Calu3 (cell line): ENCODE measurements around the gene CFAP92. TPM values are rescaled to one million over a fixed set of nuclear protein-coding genes. Genes with fewer than 3 reads are reported as not detected.

Experiments used
- BruUV-seq: library from RNA; stranded (reverse); fragments of 400-500 nt; replicated peaks from 2 replicates; lab custom pipeline; 2021; lab: Mats Ljungman, UMichigan
- CTCF ChIA-PET: fragments of 300-600 bp; sonication (Branson Sonifier 250); formaldehyde crosslinking; loops from one replicate; lab custom pipeline; 2022; ENCODE audit warnings: antibody characterized with exemption; lab: Charles Lee
- DNase-seq: peaks from one replicate; pipeline ENCODE4 v3.0.0; 2022
- H3K27ac Mint-ChIP-seq: one replicate; pipeline ENCODE4 v1.8.0; 2022; ENCODE audit warnings: mixed read lengths; ENCODE audit not compliant: unreplicated experiment
- H3K27me3 Mint-ChIP-seq: one replicate; pipeline ENCODE4 v1.8.0; 2022; ENCODE audit warnings: mixed read lengths; ENCODE audit not compliant: unreplicated experiment
- H3K36me3 Mint-ChIP-seq: one replicate; pipeline ENCODE4 v1.8.0; 2022; ENCODE audit warnings: mild to moderate bottlenecking, moderate library complexity, mixed read lengths; ENCODE audit not compliant: insufficient read depth, unreplicated experiment
- H3K4me1 Mint-ChIP-seq: one replicate; pipeline ENCODE4 v1.8.0; 2022; ENCODE audit warnings: mild to moderate bottlenecking, low read depth, mixed read lengths; ENCODE audit not compliant: unreplicated experiment
- H3K4me3 Mint-ChIP-seq: one replicate; pipeline ENCODE4 v1.8.0; 2022; ENCODE audit warnings: mild to moderate bottlenecking, low read depth, moderate library complexity, mixed read lengths; ENCODE audit not compliant: unreplicated experiment
- H3K9me3 Mint-ChIP-seq: one replicate; pipeline ENCODE4 v1.8.0; 2022; ENCODE audit warnings: low read depth, mixed read lengths; ENCODE audit not compliant: unreplicated experiment
- intact Hi-C: fragments of 100-400 bp; cut with micrococcal nuclease; formaldehyde crosslinking; loops from one replicate; pipeline ENCODE4 v1.10.0; 2022; ENCODE audit not compliant: unreplicated experiment
- total RNA-seq: library from RNA; stranded (reverse); gene quantifications from 2 replicates; pipeline ENCODE4 v1.2.3, GENCODE V29; 2022
- TF ChIP-seq, protein P1 (sequence below): fragments of 200-600 bp; IDR thresholded peaks from one replicate; pipeline ENCODE4 v1.8.0; 2022; ENCODE audit warnings: antibody characterized with exemption; ENCODE audit not compliant: unreplicated experiment

CFAP92 gene
- total RNA-seq, 1 experiment from 2014 or later, result 0.92 TPM

- Mint-ChIP-seq H3K4me1 (no peaks in the 10 kb centered on the region), H3K9me3 (peaks cover 26% of the 10 kb centered on the region), H3K4me3 (no peak overlapping the region), H3K36me3 (peaks cover 7% of the 10 kb centered on the region), H3K27ac (no peak overlapping the region), H3K27me3 (no peaks in the 10 kb centered on the region)
- intact Hi-C loops, result no loop called here
- DNase-seq, result no peak
- TF ChIP-seq, protein P1, sequence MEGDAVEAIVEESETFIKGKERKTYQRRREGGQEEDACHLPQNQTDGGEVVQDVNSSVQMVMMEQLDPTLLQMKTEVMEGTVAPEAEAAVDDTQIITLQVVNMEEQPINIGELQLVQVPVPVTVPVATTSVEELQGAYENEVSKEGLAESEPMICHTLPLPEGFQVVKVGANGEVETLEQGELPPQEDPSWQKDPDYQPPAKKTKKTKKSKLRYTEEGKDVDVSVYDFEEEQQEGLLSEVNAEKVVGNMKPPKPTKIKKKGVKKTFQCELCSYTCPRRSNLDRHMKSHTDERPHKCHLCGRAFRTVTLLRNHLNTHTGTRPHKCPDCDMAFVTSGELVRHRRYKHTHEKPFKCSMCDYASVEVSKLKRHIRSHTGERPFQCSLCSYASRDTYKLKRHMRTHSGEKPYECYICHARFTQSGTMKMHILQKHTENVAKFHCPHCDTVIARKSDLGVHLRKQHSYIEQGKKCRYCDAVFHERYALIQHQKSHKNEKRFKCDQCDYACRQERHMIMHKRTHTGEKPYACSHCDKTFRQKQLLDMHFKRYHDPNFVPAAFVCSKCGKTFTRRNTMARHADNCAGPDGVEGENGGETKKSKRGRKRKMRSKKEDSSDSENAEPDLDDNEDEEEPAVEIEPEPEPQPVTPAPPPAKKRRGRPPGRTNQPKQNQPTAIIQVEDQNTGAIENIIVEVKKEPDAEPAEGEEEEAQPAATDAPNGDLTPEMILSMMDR, result no peak
- CTCF ChIA-PET, result no interaction called here
- BruUV-seq, result no TSS peak
These were observed 132.4 kb downstream of the CFAP92 start for GRCh38 chr3:128861491-128861890.

Other genes with a start within 250 kb of the CFAP92 start
- 112 and 124 TPM in 2 replicates for gene ACAD9, start 114.5 kb downstream of the CFAP92 start, total RNA-seq
- gene EFCC1, start 7.2 kb upstream of the CFAP92 start, total RNA-seq, result 0.15 TPM in 1 of 2 replicates, not detected in the other
- not detected in 2 replicates for gene GP9, start 66.7 kb upstream of the CFAP92 start, total RNA-seq
- 21.2 and 27.4 TPM in 2 replicates for gene RAB43, start 127.7 kb upstream of the CFAP92 start, total RNA-seq
- gene ISY1, start 167.0 kb upstream of the CFAP92 start, total RNA-seq, result 63.8 and 77.0 TPM in 2 replicates
- 331 and 355 TPM in 2 replicates for gene CNBP, start 189.8 kb upstream of the CFAP92 start, total RNA-seq